ENCODE data around the gene KRTAP5-11. TPM values are rescaled to one million over a fixed set of nuclear protein-coding genes. Genes with fewer than 3 reads are reported as not detected.
"Not testable (repeated sequence)": the region's sequence is repeated elsewhere in the genome, so short reads cannot be mapped to it uniquely, and the experiment has no call there.

Gene KRTAP5-11
- total RNA-seq, 1 donor from 2014 or later = not detected

DNA sequence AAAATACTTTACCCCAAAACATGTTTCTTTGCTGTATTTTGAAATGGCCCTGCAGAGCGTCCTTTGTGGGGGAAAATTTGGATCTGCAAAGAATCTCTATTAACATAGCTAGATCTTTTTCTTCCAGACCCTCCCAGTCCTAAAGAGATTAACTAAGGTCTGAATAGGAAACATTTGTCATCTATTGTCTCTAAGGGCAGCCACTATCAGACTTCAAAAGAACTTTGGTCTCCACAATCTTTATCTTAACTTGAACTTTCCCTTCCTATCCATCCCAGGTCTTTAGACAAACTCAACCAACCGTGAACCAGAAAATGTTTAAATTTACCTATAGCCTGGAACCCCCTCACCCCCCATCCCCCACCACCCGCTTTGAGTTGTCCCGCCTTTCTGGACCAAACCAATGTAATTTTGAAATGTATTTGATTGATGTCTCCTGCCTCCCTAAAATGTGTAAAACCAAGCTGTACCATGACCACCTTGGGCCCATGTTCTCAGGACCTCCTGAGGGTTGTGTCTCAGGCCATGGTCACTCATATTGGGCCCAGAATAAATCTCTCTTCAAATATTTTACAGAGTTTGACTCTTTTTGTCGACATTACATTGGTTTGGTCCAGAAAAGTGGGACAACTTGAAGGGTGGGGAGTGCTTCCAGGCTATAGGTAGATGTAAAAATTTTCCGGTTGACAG is 38.0 kb downstream of the KRTAP5-11 start:
- H3K4me3 ChIP-seq (ENCODE audit: low read depth, low read length) = no peak overlapping the region
- DNase-seq (ENCODE audit: low read depth) = no peak
- TF ChIP-seq, protein P1, sequence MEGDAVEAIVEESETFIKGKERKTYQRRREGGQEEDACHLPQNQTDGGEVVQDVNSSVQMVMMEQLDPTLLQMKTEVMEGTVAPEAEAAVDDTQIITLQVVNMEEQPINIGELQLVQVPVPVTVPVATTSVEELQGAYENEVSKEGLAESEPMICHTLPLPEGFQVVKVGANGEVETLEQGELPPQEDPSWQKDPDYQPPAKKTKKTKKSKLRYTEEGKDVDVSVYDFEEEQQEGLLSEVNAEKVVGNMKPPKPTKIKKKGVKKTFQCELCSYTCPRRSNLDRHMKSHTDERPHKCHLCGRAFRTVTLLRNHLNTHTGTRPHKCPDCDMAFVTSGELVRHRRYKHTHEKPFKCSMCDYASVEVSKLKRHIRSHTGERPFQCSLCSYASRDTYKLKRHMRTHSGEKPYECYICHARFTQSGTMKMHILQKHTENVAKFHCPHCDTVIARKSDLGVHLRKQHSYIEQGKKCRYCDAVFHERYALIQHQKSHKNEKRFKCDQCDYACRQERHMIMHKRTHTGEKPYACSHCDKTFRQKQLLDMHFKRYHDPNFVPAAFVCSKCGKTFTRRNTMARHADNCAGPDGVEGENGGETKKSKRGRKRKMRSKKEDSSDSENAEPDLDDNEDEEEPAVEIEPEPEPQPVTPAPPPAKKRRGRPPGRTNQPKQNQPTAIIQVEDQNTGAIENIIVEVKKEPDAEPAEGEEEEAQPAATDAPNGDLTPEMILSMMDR (conservative IDR thresholded peaks at IDR 0.05; ENCODE audit: low read depth, low read length) = no peak

DNA sequence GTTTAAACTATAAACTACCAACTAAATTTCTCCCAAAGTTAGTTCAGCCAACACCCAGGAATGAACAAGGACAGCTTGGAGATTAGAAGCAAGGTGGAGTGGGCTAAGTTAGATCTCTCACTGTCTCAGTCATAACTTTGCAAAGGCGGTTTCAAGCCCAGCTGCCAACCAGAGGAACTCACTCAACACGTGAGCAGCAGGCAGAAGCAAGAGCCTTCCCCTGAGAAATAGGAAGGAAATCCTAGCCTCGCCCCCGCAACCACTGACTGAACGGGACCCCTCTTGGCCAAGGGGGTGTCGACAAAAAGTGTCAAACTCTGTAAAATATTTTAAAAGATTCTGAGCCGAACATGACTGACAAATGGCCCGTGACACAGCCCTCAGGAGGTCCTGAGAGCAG is 38.8 kb downstream of the KRTAP5-11 start:
- no peak for DNase-seq (ENCODE audit: low read depth)
- H3K4me3 ChIP-seq (ENCODE audit: low read depth, low read length) = no peak overlapping the region
- TF ChIP-seq, protein P1 (conservative IDR thresholded peaks at IDR 0.05; ENCODE audit: low read depth, low read length) = no peak

DNA sequence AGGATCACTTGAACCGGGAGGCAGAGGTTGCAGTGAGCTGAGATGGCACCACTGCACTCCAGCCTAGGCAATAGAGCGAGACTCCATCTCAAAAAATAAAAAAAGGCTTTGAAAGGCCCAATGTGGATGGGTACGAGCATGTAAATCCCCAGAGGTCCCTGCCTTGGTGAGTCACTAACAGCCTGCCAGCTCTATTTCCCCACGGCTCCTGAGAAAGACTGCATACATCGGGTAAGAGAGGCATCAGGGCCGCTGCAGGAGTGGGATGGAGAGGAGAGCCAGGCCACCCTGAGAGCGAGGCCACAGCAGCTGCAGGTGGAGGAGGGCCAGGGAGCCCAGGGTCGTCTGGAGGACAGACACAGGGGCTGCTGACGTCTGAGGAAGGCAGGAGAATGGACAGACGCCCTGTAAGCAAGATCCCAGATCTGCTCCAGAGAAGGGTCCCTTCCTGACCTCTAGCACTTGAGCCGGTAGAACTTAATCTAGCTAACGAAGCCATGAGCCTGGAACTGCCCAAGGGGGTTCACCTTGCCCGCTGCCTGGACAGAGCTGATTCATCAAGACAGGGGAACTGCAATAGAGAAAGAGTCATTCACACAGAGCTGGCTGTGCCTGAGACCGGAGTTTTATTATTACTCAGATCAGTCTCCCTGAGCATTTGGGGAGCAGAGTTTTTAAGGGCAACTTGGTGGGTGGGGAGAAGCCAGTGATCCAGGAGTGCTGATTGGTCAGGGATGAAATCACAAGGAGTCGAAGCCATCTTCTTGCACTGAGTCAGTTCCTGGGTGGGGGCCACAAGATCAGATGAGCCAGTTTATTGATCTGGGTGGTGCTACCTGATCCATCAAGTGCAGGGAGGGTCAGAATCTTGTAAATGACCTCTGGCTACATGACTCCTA is 39.5 kb downstream of the KRTAP5-11 start:
- TF ChIP-seq, protein P1 (conservative IDR thresholded peaks at IDR 0.05; ENCODE audit: low read depth, low read length) = no peak
- no peak overlapping the region for H3K4me3 ChIP-seq (ENCODE audit: low read depth, low read length)
- DNase-seq (ENCODE audit: low read depth) = no peak

DNA sequence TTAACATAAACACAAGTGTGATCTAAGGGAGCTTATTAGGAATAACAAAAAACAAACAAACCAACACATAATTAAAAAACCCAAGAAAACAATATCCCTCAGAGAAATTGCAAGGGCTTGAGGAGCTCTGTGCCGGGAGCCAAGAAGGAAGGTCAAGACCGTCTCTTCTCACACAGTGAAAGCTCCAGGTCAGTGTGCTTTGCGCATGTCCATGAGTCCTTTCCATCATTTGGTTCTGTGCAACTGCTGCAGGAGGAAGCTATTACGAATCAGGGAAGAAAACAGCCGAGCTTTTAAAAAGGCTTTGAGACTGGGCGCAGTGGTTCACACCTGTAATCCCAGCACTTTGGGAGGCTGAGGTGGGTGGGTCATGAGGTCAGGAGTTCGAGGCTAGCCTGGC is 40.3 kb downstream of the KRTAP5-11 start:
- TF ChIP-seq, protein P1 (conservative IDR thresholded peaks at IDR 0.05; ENCODE audit: low read depth, low read length) = no peak
- no peak for DNase-seq (ENCODE audit: low read depth)
- H3K4me3 ChIP-seq (ENCODE audit: low read depth, low read length) = no peak overlapping the region

DNA sequence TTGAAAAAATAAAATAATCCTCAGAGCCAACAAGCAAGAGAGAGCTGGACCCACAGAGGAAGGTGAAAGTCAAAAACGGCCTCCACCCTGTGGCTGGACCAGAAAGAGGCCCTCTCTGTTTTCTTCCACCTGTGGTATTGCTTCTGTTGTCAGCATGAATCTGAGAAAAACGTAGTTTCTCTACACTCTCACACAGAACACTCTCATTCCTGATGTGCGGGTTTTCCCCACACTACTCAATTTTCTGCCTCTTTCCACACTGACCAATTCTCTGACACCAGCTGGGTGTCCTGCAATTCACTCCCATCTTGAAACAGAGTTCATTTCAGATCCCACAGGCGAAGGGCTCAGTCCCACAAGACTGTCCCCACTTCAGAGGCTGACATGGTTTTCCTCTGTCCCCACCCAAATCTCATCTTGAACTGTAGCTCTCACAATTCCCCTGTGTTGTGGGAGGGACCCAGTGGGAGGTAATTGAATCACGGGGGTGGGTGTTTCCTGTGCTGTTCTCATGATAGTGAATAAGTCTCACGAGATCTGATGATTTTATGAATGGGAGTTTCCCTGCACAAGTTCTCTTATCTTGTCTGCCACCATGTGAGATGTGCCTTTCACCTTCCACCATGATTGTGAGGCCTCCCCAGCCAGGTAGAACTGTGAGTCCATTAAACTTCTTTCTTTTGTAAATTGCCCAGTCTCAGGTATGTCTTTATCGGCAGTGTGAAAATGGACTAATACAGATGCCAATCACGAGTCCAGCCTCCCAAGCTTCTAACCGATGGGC is 42.0 kb downstream of the KRTAP5-11 start:
- H3K4me3 ChIP-seq (ENCODE audit: low read depth, low read length) = not testable (repeated sequence)

DNA sequence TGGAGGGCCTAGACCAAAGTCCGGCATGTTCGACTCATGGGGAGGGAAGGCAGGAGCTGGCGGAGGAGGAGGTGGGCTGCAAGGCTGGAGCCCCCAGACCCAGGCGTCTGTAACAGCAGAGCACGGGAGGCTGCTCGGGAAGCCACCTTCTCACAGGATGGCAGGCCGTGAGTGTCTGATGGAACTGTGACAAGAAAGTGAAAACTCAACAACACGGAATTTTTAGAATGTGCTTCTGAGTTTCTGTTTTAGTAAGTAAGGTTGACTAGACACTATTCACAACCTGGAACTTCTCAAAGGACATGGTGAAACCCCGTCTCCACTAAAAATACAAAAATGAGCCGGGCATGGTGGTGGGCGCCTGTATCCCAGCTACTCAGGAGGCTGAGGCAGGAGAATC is 42.7 kb downstream of the KRTAP5-11 start:
- H3K4me3 ChIP-seq (ENCODE audit: low read depth, low read length); DNase-seq (ENCODE audit: low read depth): not testable (repeated sequence)

More for the DNA sequence above, 42.0 kb downstream of the KRTAP5-11 start:
- DNase-seq (ENCODE audit: low read depth) = not testable (repeated sequence)

DNA sequence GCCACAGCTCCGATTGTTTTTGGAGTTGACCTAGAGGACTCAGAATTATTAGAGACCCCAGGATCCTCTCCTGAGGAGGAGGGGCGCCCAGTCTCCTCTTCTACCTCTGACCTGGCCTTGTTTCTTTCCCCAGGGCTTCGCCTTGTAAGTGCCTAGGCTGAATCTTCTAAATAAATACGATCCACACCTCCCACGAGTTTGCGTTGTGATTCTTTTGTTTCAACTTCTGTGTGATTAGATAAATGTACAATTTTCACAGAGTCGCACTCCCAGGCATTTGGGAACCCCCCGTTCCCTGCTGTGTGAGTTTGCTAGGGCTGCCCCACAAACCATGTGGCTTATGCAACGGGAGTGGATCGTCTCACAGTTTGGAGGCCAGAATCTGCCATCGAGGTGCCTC is 43.7 kb downstream of the KRTAP5-11 start:
- DNase-seq (ENCODE audit: low read depth) = no peak
- TF ChIP-seq, protein P1 (conservative IDR thresholded peaks at IDR 0.05; ENCODE audit: low read depth, low read length) = no peak
- H3K4me3 ChIP-seq (ENCODE audit: low read depth, low read length) = no peak overlapping the region
